GM12865 (cell line): ENCODE measurements around the gene EPGN.

Source experiments
- DNase-seq: peaks from one replicate; pipeline ENCODE4 v3.0.0; 2010; ENCODE audit warnings: low read depth
- H3K4me3 ChIP-seq: 2 replicates; pipeline ENCODE4 v1.5.1; 2011; ENCODE audit warnings: mild to moderate bottlenecking, low read depth, low read length, control low read depth
- TF ChIP-seq, protein P1 (sequence below): IDR thresholded peaks from 2 replicates; pipeline ENCODE4 v1.5.1; 2011; ENCODE audit warnings: low read length, control low read depth, low read depth, inconsistent platforms; ENCODE audit not compliant: insufficient read depth; ENCODE audit errors: missing control alignments

The EPGN gene

DNA sequence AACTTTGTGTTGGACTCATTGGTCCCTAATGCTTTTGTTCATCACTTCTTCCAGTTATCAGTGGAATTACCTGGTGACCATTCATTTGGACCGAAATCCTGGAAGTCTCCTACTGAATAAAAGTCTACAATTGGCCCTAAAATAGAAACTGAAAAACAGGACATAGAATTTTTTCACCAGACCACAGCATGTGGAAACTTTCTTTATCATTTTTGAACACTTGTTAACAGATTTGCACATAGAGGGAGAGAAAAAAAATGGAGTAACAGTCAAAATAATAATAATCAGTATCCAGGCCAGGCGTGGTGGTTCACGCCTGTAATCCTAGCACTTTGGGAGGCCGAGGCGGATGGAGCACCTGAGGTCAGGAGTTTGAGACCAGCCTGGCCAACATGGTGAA is 7.1 kb downstream of the EPGN start:
- DNase-seq = no peak
- H3K4me3 ChIP-seq = no peak overlapping the region
- TF ChIP-seq, protein P1, sequence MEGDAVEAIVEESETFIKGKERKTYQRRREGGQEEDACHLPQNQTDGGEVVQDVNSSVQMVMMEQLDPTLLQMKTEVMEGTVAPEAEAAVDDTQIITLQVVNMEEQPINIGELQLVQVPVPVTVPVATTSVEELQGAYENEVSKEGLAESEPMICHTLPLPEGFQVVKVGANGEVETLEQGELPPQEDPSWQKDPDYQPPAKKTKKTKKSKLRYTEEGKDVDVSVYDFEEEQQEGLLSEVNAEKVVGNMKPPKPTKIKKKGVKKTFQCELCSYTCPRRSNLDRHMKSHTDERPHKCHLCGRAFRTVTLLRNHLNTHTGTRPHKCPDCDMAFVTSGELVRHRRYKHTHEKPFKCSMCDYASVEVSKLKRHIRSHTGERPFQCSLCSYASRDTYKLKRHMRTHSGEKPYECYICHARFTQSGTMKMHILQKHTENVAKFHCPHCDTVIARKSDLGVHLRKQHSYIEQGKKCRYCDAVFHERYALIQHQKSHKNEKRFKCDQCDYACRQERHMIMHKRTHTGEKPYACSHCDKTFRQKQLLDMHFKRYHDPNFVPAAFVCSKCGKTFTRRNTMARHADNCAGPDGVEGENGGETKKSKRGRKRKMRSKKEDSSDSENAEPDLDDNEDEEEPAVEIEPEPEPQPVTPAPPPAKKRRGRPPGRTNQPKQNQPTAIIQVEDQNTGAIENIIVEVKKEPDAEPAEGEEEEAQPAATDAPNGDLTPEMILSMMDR = no peak

DNA sequence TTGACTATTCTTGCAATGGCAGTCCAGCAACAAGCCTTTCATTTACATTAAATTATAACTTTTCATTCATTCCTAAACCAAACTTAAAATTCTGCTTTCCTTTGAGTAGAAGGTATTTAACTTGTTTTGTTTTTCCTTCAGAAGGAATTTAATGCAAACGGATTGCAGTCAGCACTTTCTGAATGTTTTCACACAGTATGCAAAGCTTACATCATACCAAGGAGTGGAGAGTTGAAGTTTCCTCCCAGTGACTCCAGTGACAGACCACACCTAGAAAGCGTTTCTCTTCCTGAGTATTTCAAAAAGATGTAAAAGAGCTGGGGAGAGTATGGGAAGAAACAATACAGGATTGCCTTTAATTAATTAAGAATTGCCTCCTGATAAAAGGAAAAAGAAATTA is 8.1 kb downstream of the EPGN start:
- TF ChIP-seq, protein P1 = no peak

DNA sequence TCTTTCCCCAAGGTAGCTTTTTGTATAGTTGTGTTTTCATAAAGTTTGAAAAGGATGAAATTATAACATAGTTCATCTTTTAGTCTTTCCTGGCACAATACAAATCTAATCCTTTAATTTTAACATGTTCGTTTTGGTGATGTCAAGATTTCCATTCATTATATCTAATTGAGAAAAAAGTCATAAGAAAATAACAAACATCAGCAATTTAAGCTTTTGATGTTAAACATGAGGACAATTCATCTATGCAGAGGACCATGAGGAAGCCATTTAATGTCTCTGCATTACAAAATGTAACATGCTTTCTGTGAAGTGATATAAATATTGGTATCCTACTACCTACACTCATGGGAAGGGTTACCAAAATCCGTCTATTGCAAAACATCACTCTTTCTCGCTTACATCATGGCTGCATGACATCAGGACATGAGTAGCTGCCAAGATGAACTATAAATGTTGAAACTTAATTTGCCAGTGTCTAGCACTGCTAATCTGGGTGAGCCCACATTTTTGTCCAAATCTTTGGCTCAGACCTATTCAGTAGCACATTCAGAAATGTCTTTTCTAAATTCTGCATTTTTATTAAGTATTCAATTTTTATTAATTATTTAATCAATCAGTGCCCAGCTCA is 9.5 kb downstream of the EPGN start:
- H3K4me3 ChIP-seq = no peak overlapping the region
- TF ChIP-seq, protein P1 = no peak
- DNase-seq = no peak

More for the DNA sequence above, 8.1 kb downstream of the EPGN start:
- no peak for DNase-seq
- no peak overlapping the region for H3K4me3 ChIP-seq

DNA sequence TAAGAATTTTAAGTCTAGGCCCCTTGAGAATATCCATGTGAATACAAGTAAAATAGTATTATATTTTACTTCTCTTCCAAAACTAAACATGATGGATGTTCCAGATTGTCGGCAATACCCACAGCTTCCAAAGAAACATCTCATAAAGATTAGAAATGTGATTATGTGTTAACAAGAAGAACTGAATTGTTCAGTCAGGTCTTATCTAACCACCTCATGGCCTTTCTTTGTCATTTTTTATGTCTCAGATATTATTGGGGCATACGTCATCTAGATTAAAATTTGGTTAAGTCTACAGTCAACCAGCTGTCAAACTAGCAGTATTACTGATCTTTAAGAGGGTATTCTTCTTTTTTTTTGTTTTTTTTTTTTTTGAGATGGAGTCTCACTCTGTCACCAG is 10.0 kb downstream of the EPGN start:
- TF ChIP-seq, protein P1 = no peak
- no peak overlapping the region for H3K4me3 ChIP-seq
- no peak for DNase-seq

DNA sequence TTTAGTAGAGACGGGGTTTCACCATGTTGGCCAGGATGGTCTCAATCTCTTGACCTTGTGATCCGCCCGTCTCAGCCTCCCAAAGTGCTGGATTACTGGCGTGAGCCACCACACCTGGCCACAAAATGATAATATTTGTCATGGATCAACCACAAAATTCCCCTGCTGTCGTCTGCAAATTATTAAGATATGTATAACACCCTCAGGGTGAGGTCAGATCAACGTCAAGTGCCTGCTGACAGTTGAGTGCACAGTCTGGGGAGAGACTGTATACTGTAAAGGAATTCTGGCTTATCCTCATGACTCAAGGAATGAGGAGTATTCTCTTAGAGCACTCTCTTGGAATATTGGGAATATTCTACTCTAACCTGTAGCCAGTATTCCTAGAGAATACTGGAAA is 11.2 kb downstream of the EPGN start:
- DNase-seq = no peak
- TF ChIP-seq, protein P1 = no peak
- no peak overlapping the region for H3K4me3 ChIP-seq

DNA sequence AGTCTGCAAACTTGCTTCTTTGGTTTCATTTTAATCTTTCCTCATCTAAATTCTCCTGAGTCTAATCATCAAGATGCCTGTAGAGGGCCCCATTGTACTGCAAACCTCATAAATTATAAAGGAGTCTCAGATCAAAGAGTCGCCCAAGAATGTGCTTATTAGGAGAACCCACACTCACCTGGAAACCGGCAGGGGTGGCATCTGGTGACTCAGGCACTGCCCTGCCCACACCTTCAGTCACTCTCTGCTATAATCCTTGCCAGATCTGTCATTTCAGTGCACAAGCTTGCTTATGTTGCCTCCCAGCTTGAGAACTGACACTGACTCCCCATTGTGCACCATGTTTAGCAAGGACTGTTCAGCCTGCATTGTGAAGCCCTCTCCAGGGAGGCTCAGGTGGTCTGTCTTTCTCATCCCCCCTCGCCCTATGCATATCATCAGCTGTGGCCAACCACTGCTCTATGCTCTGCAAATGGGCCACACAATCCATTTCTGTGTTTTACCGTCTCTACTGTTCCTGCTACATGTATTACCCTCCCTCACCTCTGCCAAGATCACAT is 12.4 kb downstream of the EPGN start:
- TF ChIP-seq, protein P1 = peak; percentile 38
- no peak overlapping the region for H3K4me3 ChIP-seq
- peak; percentile 60 for DNase-seq

DNA sequence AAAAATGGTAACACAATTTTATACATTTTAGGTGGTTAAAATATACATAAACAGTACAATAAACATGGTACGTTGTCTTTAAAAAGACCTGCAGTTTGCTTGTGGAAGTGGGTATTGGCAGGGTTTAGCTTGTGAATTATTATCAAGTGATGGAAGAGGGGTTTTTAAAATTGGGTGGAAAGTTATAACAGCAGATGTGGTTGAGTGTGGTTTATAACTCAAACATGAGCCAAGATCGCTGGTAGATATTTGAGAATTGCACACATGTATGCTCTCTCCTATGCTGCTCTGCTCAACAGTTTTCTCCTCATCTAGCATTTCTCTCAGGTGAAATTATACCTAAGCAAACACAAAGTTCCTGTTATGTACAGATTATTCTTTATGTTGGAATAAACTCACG is 14.0 kb downstream of the EPGN start:
- TF ChIP-seq, protein P1 = no peak
- no peak overlapping the region for H3K4me3 ChIP-seq
- DNase-seq = no peak
